K562 (cell line): Measurements from ENCODE around the gene BAIAP2. TPM values are rescaled to one million over a fixed set of nuclear protein-coding genes. Genes with fewer than 3 reads are reported as not detected.

Source experiments
- ATAC-seq: fragments of 200-7000 bp; cut with Tn5 transposase; 3 replicates; pipeline ENCODE4 v1.9.1; 2020; ENCODE audit warnings: moderate library complexity
- BruUV-seq: library from RNA; stranded (reverse); fragments of 400-500 nt; replicated peaks from 2 replicates; lab custom pipeline; 2021; lab: Mats Ljungman, UMichigan
- CTCF ChIA-PET: fragments of 300-600 bp; formaldehyde crosslinking; extraction: SDS; loops from one replicate; lab custom pipeline; 2021; ENCODE audit warnings: low intra/inter-chr PET ratio; lab: Yijun Ruan, JAX
- POLR2A ChIA-PET: fragments of 300-600, 350-650 bp; sonication (Branson Sonifier 250); formaldehyde crosslinking; extraction: SDS; loops from one replicate; lab custom pipeline; 2021; ENCODE audit warnings: antibody characterized with exemption, inconsistent platforms; lab: Yijun Ruan, JAX
- DNase-seq, 4 experiments: peaks; one replicate each; pipeline versions ENCODE4 v3.0.0 to v3.0.0-alpha.2; 2011 to 2018; ENCODE audit warnings: low spot score in 3 of 4, mixed read lengths in 3 of 4; ENCODE audit errors: extremely low read depth in 1 of 4
- FAIRE-seq: peaks from 2 replicates; lab custom pipeline; 2011; peaks lifted over from hg19 to GRCh38; lab: Jason Lieb, UNC
- H2AFZ ChIP-seq: 2 replicates; pipeline ENCODE4 v1.6.0; 2011; ENCODE audit warnings: low read depth, low read length, control low read depth, inconsistent platforms
- H3K27ac ChIP-seq: fragments of 200-600 bp; 3 replicates; pipeline ENCODE4 v1.8.0; 2011; ENCODE audit warnings: low read depth, mild to moderate bottlenecking, control low read depth, inconsistent platforms, low read length, moderate library complexity, mixed read lengths; ENCODE audit errors: extremely low read depth
- H3K27me3 ChIP-seq, 2 experiments: fragments of 300-600 bp in 1 of 2; 2 replicates in 1 of 2; 3 replicates in 1 of 2; pipeline versions ENCODE4 v1.6.0 to v1.8.0; 2011; ENCODE audit warnings: inconsistent platforms in 2 of 2, low read length in 2 of 2, mild to moderate bottlenecking in 1 of 2, mixed read lengths in 1 of 2, moderate library complexity in 1 of 2; ENCODE audit not compliant: control insufficient read depth in 2 of 2, insufficient read depth in 2 of 2
- H3K36me3 ChIP-seq: fragments of 300-600 bp; 3 replicates; pipeline ENCODE4 v1.8.0; 2011; ENCODE audit warnings: mild to moderate bottlenecking, low read length, inconsistent platforms; ENCODE audit not compliant: control insufficient read depth, insufficient read depth
- H3K4me1 ChIP-seq, 2 experiments: fragments of 200-600 bp in 1 of 2; replicated peaks in 1 of 2; 2 replicates in 1 of 2; 3 replicates in 1 of 2; pipeline versions ENCODE4 v1.5.1 to v1.8.0; 2011; ENCODE audit warnings: inconsistent platforms in 2 of 2, low read length in 2 of 2, mild to moderate bottlenecking in 1 of 2, mixed read lengths in 1 of 2, moderate library complexity in 1 of 2; ENCODE audit not compliant: control insufficient read depth in 2 of 2, insufficient read depth in 2 of 2
- H3K4me2 ChIP-seq: 2 replicates; pipeline ENCODE4 v1.6.1; 2011; ENCODE audit warnings: low read length, control low read depth, inconsistent platforms, mixed read lengths; ENCODE audit not compliant: insufficient read depth
- H3K4me3 ChIP-seq: fragments of 200-600 bp; sonication (generic), shearing (Covaris generic); 2 replicates; pipeline ENCODE4 v1.5.1; 2016; ENCODE audit warnings: control low read depth, inconsistent platforms
- H3K79me2 ChIP-seq: fragments of 200-600 bp; 3 replicates; pipeline ENCODE4 v1.8.0; 2011; ENCODE audit warnings: low read length, inconsistent platforms; ENCODE audit not compliant: control insufficient read depth, insufficient read depth
- H3K9ac ChIP-seq, 2 experiments: 2 replicates each; pipeline versions ENCODE4 v1.6.0 to v1.6.1; 2011; ENCODE audit warnings: low read depth in 2 of 2, low read length in 2 of 2, control low read depth in 1 of 2, inconsistent platforms in 1 of 2, mild to moderate bottlenecking in 1 of 2, mixed read lengths in 1 of 2; ENCODE audit not compliant: insufficient read depth in 1 of 2
- H3K9me1 ChIP-seq: one replicate; pipeline ENCODE4 v1.6.0; 2011; ENCODE audit warnings: inconsistent platforms, mild to moderate bottlenecking, low read length, moderate library complexity; ENCODE audit not compliant: control insufficient read depth, insufficient read depth
- H3K9me3 ChIP-seq: replicated peaks from 2 replicates; pipeline ENCODE4 v1.5.1; 2011; ENCODE audit warnings: low read depth, low read length, inconsistent platforms; ENCODE audit not compliant: control insufficient read depth, insufficient read depth
- H4K20me1 ChIP-seq: replicated peaks from 2 replicates; pipeline ENCODE4 v1.6.1; 2011; ENCODE audit warnings: low read length, inconsistent platforms, mixed read lengths; ENCODE audit not compliant: control insufficient read depth, insufficient read depth
- HDAC1 ChIP-seq, 2 experiments: fragments of 450-650 bp; IDR thresholded peaks; 2 replicates each; pipeline ENCODE4 v1.6.1; 2016 to 2017; ENCODE audit warnings: inconsistent platforms in 1 of 2, mild to moderate bottlenecking in 1 of 2, moderate library complexity in 1 of 2
- ID3 ChIP-seq, 2 experiments: fragments of 250-450 bp in 1 of 2; fragments of 450-650 bp in 1 of 2; sonication (Bioruptor Pico) in 1 of 2; IDR thresholded peaks; 2 replicates each; pipeline versions ENCODE4 v1.6.1 to v1.8.0; 2016 to 2021; ENCODE audit warnings: mild to moderate bottlenecking in 2 of 2, moderate library complexity in 2 of 2, missing compliant biosample characterization in 1 of 2, missing genetic modification characterization in 1 of 2
- TCF7 ChIP-seq: sonication (generic); IDR thresholded peaks from 2 replicates; pipeline ENCODE4 v1.6.1; 2016; ENCODE audit warnings: antibody characterized with exemption, borderline replicate concordance
- TEAD1 ChIP-seq, 2 experiments: fragments of 450-650 bp in 1 of 2; sonication (generic) in 1 of 2; formaldehyde crosslinking; IDR thresholded peaks; 2 replicates each; pipeline versions ENCODE4 v1.4.0 to v1.8.0; 2020 to 2022; ENCODE audit warnings: mild to moderate bottlenecking in 2 of 2, missing genetic modification reagents in 1 of 2
- ZC3H8 ChIP-seq: fragments of 450-650 bp; IDR thresholded peaks from 2 replicates; pipeline ENCODE4 v1.6.1; 2017
- WGBS: fragments of 100-300 bp; shearing (Covaris generic); methylation state at CpG from one replicate; pipeline ENCODE4 v1.1.6; 2016; ENCODE audit warnings: low coverage, mixed read lengths; ENCODE audit not compliant: insufficient coverage; ENCODE audit errors: missing lambda C conversion rate; 5-methylcytosine and 5-hydroxymethylcytosine counted together
- in situ Hi-C: fragments of 300-500 bp; cut with MboI; formaldehyde crosslinking; loops from 4 replicates; pipeline ENCODE4 v1.15.0; 2018; ENCODE audit warnings: inconsistent platforms, mixed read lengths
- intact Hi-C: fragments of 100-400 bp; cut with micrococcal nuclease; formaldehyde crosslinking; loops from 2 replicates; pipeline ENCODE4 v1.14.2; 2022
- polyA plus RNA-seq, 8 experiments: library from polyadenylated mRNA; depleted of rRNA in 4 of 8; stranded (reverse) in 5 of 8; unstranded in 3 of 8; fragments of >200 nt; fragmentation: Nextera tagmentation in 2 of 8; fragmentation: Illumina TruSeq in 1 of 8; extraction: Ambion mirVana in 2 of 8; extraction: Trizol in 1 of 8; gene quantifications; 2 replicates each; pipeline versions ENCODE4 v1.2.1 to v1.2.3, GENCODE V29; 2011 to 2014; ENCODE audit warnings: inconsistent platforms in 1 of 8, missing spikeins in 1 of 8
- total RNA-seq, 7 experiments: library from RNA; depleted of rRNA in 6 of 7; stranded (reverse); fragments of >200 nt in 6 of 7; fragmentation: Illumina TruSeq in 2 of 7; extraction: Trizol in 2 of 7; gene quantifications; 2 replicates each; pipeline versions ENCODE4 v1.2.1 to v1.2.3, GENCODE V29; 2011 to 2021; ENCODE audit warnings: low replicate concordance in 1 of 7

The BAIAP2 gene
- total and polyA plus RNA-seq, 9 of the 15 experiments (the other 6 are each of a cell fraction or from before 2014, with no cell fraction given) = 2.3 to 51.6 (median 18.4) TPM

GRCh38 chr17:81161972-81162371 lies 127.0 kb downstream of the BAIAP2 start:
- FAIRE-seq = no peak
- H3K79me2 ChIP-seq = no peaks in the 10 kb centered on the region
- peaks cover 0 to 86% of the 10 kb centered on the region in 2 experiments; a peak in 2 of 5 replicates for H3K4me1 ChIP-seq
- H4K20me1 ChIP-seq = no peaks in the 10 kb centered on the region; the same call in 1 of the 2 replicates
- H3K9me3 ChIP-seq = no peaks in the 10 kb centered on the region
- ATAC-seq = no peak
- no peak overlapping the region for H2AFZ ChIP-seq
- H3K4me2 ChIP-seq = no peak overlapping the region
- WGBS = 15% methylated on average over 15 of the region's 16 CpGs
- BruUV-seq = no TSS peak
- TF ChIP-seq ID3 (CRISPR knock-in tag; IDR thresholded peaks at IDR 0.05) (no peak), ID3 (tag; IDR thresholded peaks at IDR 0.05) (no peak), TCF7 (no peak), TEAD1 (CRISPR knock-in tag; IDR thresholded peaks at IDR 0.05) (no peak), HDAC1 (IDR thresholded peaks at IDR 0.05) (no peak), ZC3H8 (no peak)
- intact Hi-C loops = no loop called here
- no peaks in the 10 kb centered on the region for H3K9me1 ChIP-seq
- DNase-seq = no peak
- POLR2A ChIA-PET = interaction anchor here (1.0 kb wide), 1 partner anchor 37 kb away, joined by 3 read pairs; no protein-coding TSS in a partner anchor
- H3K4me3 ChIP-seq = no peak overlapping the region
- peaks cover 46 to 90% of the 10 kb centered on the region in 2 experiments; a peak in 4 of 5 replicates for H3K27me3 ChIP-seq
- CTCF ChIA-PET = no interaction called here
- H3K27ac ChIP-seq = no peak overlapping the region
- no peak overlapping the region for H3K9ac ChIP-seq
- in situ Hi-C loops = no loop called here
- no peaks in the 10 kb centered on the region for H3K36me3 ChIP-seq
